PC-9 (cell line): ENCODE measurements around the gene ANKRD11. TPM values are rescaled to one million over a fixed set of nuclear protein-coding genes. Genes with fewer than 3 reads are reported as not detected.

Source experiments
- BruUV-seq: library from RNA; stranded (reverse); fragments of 400-500 nt; replicated peaks from 2 replicates; lab custom pipeline; 2021; lab: Mats Ljungman, UMichigan
- CTCF ChIA-PET: fragments of 300-600 bp; sonication (Branson Sonifier 250); formaldehyde crosslinking; loops from one replicate; lab custom pipeline; 2022; ENCODE audit warnings: antibody characterized with exemption; lab: Charles Lee
- POLR2A ChIA-PET: fragments of 300-600 bp; sonication (Branson Sonifier 250); formaldehyde crosslinking; loops from one replicate; lab custom pipeline; 2022; ENCODE audit warnings: antibody characterized with exemption; ENCODE audit not compliant: unreplicated experiment; lab: Charles Lee
- DNase-seq, 2 experiments: peaks; one replicate each; pipeline versions ENCODE4 v3.0.0 to v3.0.0-alpha.2; 2015 to 2022; ENCODE audit warnings: mixed read lengths in 1 of 2
- H2AFZ ChIP-seq: fragments of 200-600 bp; sonication (generic); 2 replicates; pipeline ENCODE4 v1.8.1; 2017; ENCODE audit warnings: antibody characterized with exemption
- H3F3A ChIP-seq: fragments of 200-600 bp; sonication (generic); 2 replicates; pipeline ENCODE4 v1.8.1; 2017; ENCODE audit warnings: antibody characterized with exemption, mild to moderate bottlenecking, low read depth; ENCODE audit not compliant: insufficient read depth
- H3K27ac ChIP-seq: fragments of 200-600 bp; sonication (generic); 2 replicates; pipeline ENCODE4 v1.6.1; 2016; ENCODE audit warnings: mixed run types
- H3K27me3 ChIP-seq: fragments of 200-600 bp; sonication (generic); 2 replicates; pipeline ENCODE4 v1.6.1; 2016; ENCODE audit warnings: low read depth, mixed run types; ENCODE audit not compliant: insufficient read depth
- H3K36me3 ChIP-seq: fragments of 200-600 bp; sonication (generic); 2 replicates; pipeline ENCODE4 v1.6.1; 2016; ENCODE audit warnings: low read depth, mixed run types
- H3K4me1 ChIP-seq: fragments of 200-600 bp; sonication (generic); replicated peaks from 2 replicates; pipeline ENCODE4 v1.6.1; 2016; ENCODE audit warnings: mixed run types; ENCODE audit not compliant: insufficient read depth
- H3K4me2 ChIP-seq: fragments of 200-600 bp; sonication (generic); 2 replicates; pipeline ENCODE4 v1.6.1; 2017; ENCODE audit warnings: mixed run types
- H3K4me3 ChIP-seq: fragments of 200-600 bp; sonication (generic); 2 replicates; pipeline ENCODE4 v1.6.1; 2016; ENCODE audit warnings: mixed run types
- H3K79me2 ChIP-seq: fragments of 200-600 bp; sonication (generic); 2 replicates; pipeline ENCODE4 v1.6.1; 2017; ENCODE audit warnings: low read depth, mixed run types
- H3K9me2 ChIP-seq: fragments of 200-600 bp; sonication (generic); 2 replicates; pipeline ENCODE4 v1.8.1; 2017; ENCODE audit warnings: mild to moderate bottlenecking; ENCODE audit not compliant: insufficient read depth
- H3K9me3 ChIP-seq: fragments of 200-600 bp; sonication (generic); 2 replicates; pipeline ENCODE4 v1.8.1; 2016; ENCODE audit warnings: low read depth; ENCODE audit not compliant: insufficient read depth
- H4K20me1 ChIP-seq: fragments of 200-600 bp; sonication (generic); 2 replicates; pipeline ENCODE4 v1.8.1; 2017; ENCODE audit not compliant: insufficient read depth
- CTCF ChIP-seq: fragments of 200-600 bp; sonication (generic); conservative IDR thresholded peaks from 2 replicates; pipeline ENCODE4 v1.6.1; 2017; ENCODE audit warnings: mixed run types, antibody characterized with exemption, mild to moderate bottlenecking, moderate library complexity
- EZH2 ChIP-seq: fragments of 200-600 bp; sonication (generic); IDR thresholded peaks from 2 replicates; pipeline ENCODE4 v1.8.0; 2017; ENCODE audit warnings: antibody characterized with exemption, low read depth
- intact Hi-C: fragments of 100-400 bp; cut with micrococcal nuclease; formaldehyde crosslinking; loops from one replicate; pipeline ENCODE4 v1.10.0; 2022; ENCODE audit not compliant: unreplicated experiment
- total RNA-seq: library from RNA; stranded (reverse); gene quantifications from 2 replicates; pipeline ENCODE4 v1.2.3, GENCODE V29; 2021

ANKRD11 gene
- total RNA-seq, 1 experiment from 2014 or later = 220 TPM

- Histone ChIP-seq H3K4me3 (no peak overlapping the region), H3K27ac (no peak overlapping the region; the same call in 1 of the 2 replicates), H3K79me2 (peaks cover 100% of the 10 kb centered on the region), H3K4me2 (0 out of 2 replicates have a peak overlapping the region, but pooled peaks have one; percentile 8), H3K36me3 (0 out of 2 replicates have a peak, but pooled peaks cover 4% of the 10 kb centered on the region), H3K9me2 (no peaks in the 10 kb centered on the region), H3K4me1 (peaks cover 23% of the 10 kb centered on the region; the same call in 1 of the 2 replicates), H3F3A (peaks cover 30% of the 10 kb centered on the region; the same call in 1 of the 2 replicates), H3K27me3 (no peaks in the 10 kb centered on the region), H4K20me1 (peaks cover 99% of the 10 kb centered on the region), H2AFZ (no peak overlapping the region), H3K9me3 (no peaks in the 10 kb centered on the region)
- ChIA-PET POLR2A (interaction anchor here (0.7 kb wide), 1 partner anchor 25 kb away, joined by 3 read pairs; no protein-coding TSS in a partner anchor), CTCF (no interaction called here)
- TF ChIP-seq CTCF = no peak
- TF ChIP-seq EZH2 = no peak
- intact Hi-C loops = no loop called here
- DNase-seq = peak; percentile 57 to 77
- BruUV-seq = no TSS peak
These were observed 120.3 kb downstream of the ANKRD11 start for GRCh38 chr16:89370081-89370511.

GRCh38 chr16:89369266-89369895 lies 121.0 kb downstream of the ANKRD11 start:
- H3K27ac ChIP-seq = no peak overlapping the region
- CTCF ChIA-PET = no interaction called here
- no peak overlapping the region for H3K4me3 ChIP-seq
- TF ChIP-seq CTCF (no peak), EZH2 (no peak)
- 0 out of 2 replicates have a peak, but pooled peaks cover 4% of the 10 kb centered on the region for H3K36me3 ChIP-seq
- BruUV-seq = no TSS peak
- H3K9me3 ChIP-seq = no peaks in the 10 kb centered on the region
- H3F3A ChIP-seq = peaks cover 31% of the 10 kb centered on the region
- peaks cover 99% of the 10 kb centered on the region for H4K20me1 ChIP-seq
- peaks cover 30% of the 10 kb centered on the region for H3K4me1 ChIP-seq
- H3K27me3 ChIP-seq = no peaks in the 10 kb centered on the region
- POLR2A ChIA-PET = no interaction called here
- no peak overlapping the region for H3K4me2 ChIP-seq
- peaks cover 100% of the 10 kb centered on the region for H3K79me2 ChIP-seq
- intact Hi-C loops = no loop called here
- DNase-seq = no peak
- H3K9me2 ChIP-seq = no peaks in the 10 kb centered on the region
- no peak overlapping the region for H2AFZ ChIP-seq

- CTCF ChIA-PET = no interaction called here
These were observed 121.6 kb downstream of the ANKRD11 start for GRCh38 chr16:89368604-89369249.

More at GRCh38 chr16:89368604-89369249, 121.6 kb downstream of the ANKRD11 start:
- no peak for DNase-seq
- Histone ChIP-seq H3K27me3 (no peaks in the 10 kb centered on the region), H3K4me2 (no peak overlapping the region), H3K4me1 (peaks cover 37% of the 10 kb centered on the region), H3F3A (peaks cover 36% of the 10 kb centered on the region), H3K36me3 (0 out of 2 replicates have a peak, but pooled peaks cover 4% of the 10 kb centered on the region), H3K9me2 (no peaks in the 10 kb centered on the region), H3K9me3 (no peaks in the 10 kb centered on the region), H3K27ac (no peak overlapping the region), H2AFZ (no peak overlapping the region), H4K20me1 (peaks cover 99% of the 10 kb centered on the region), H3K79me2 (peaks cover 100% of the 10 kb centered on the region), H3K4me3 (no peak overlapping the region)
- POLR2A ChIA-PET = no interaction called here
- TF ChIP-seq CTCF = no peak
- TF ChIP-seq EZH2 = no peak
- intact Hi-C loops = no loop called here
- BruUV-seq = no TSS peak
